AG04449 (cell line): ENCODE results near the gene KIF13A.

Experiments used
- CTCF ChIA-PET: fragments of 350-600 bp; formaldehyde crosslinking; extraction: SDS; loops from one replicate; lab custom pipeline; 2021; ENCODE audit warnings: antibody characterized with exemption; lab: Yijun Ruan, JAX
- POLR2A ChIA-PET: fragments of 400-600, 350-600 bp; formaldehyde crosslinking; extraction: SDS; loops from one replicate; lab custom pipeline; 2020; ENCODE audit warnings: antibody characterized with exemption, inconsistent platforms; lab: Yijun Ruan, JAX
- DNase-seq: peaks from one replicate; pipeline ENCODE4 v3.0.0-alpha.2; 2010; ENCODE audit warnings: low read depth, low spot score
- H3K4me3 ChIP-seq: 2 replicates; pipeline ENCODE4 v1.5.1; 2011; ENCODE audit warnings: low read depth, mild to moderate bottlenecking, control low read depth, low read length
- CTCF ChIP-seq: IDR thresholded peaks from one replicate; pipeline ENCODE4 v1.5.1; 2011; ENCODE audit warnings: mild to moderate bottlenecking, moderate library complexity, low read length, control low read depth, inconsistent platforms; ENCODE audit not compliant: insufficient read depth; ENCODE audit errors: missing control alignments

KIF13A gene

GRCh38 chr6:17902974-17903373, 84.5 kb downstream of the KIF13A start:
- TF ChIP-seq CTCF, result no peak
- no peak overlapping the region for H3K4me3 ChIP-seq
- no peak for DNase-seq
- POLR2A ChIA-PET, result no interaction called here
- CTCF ChIA-PET, result no interaction called here

GRCh38 chr6:17901493-17901892, 85.9 kb downstream of the KIF13A start:
- ChIA-PET CTCF (no interaction called here), POLR2A (no interaction called here)
- no peak for DNase-seq
- H3K4me3 ChIP-seq, result no peak overlapping the region
- no peak for TF ChIP-seq CTCF

GRCh38 chr6:17900011-17900410, 87.4 kb downstream of the KIF13A start:
- ChIA-PET CTCF (interaction anchor here (1.0 kb wide), 1 partner anchor 225 kb away, joined by 3 read pairs; no protein-coding TSS in a partner anchor), POLR2A (no interaction called here)
- no peak for TF ChIP-seq CTCF
- H3K4me3 ChIP-seq, result no peak overlapping the region
- no peak for DNase-seq

- POLR2A ChIA-PET, result no interaction called here
- CTCF ChIA-PET, result interaction anchor here (1.0 kb wide), 1 partner anchor 225 kb away, joined by 3 read pairs; no protein-coding TSS in a partner anchor
- no peak overlapping the region for H3K4me3 ChIP-seq
- no peak for TF ChIP-seq CTCF
- no peak for DNase-seq
Measured at GRCh38 chr6:17899491-17899890, 87.9 kb downstream of the KIF13A start.

- H3K4me3 ChIP-seq, result no peak overlapping the region
- ChIA-PET CTCF (no interaction called here), POLR2A (no interaction called here)
- DNase-seq, result no peak
- no peak for TF ChIP-seq CTCF
Measured at GRCh38 chr6:17897681-17898080, 89.8 kb downstream of the KIF13A start.

GRCh38 chr6:17894905-17895304, 92.5 kb downstream of the KIF13A start:
- CTCF ChIA-PET, result no interaction called here
- no peak for DNase-seq
- no peak for TF ChIP-seq CTCF
- POLR2A ChIA-PET, result no interaction called here
- no peak overlapping the region for H3K4me3 ChIP-seq
